ENCODE results near the gene SOD2. TPM values are rescaled to one million over a fixed set of nuclear protein-coding genes. Genes with fewer than 3 reads are reported as not detected.

SOD2 gene
- polyA plus RNA-seq, 1 donor from 2014 or later, result 137 TPM

- peaks cover 6% of the 10 kb centered on the region for H3K36me3 ChIP-seq (ENCODE audit: insufficient read depth, low read length)
- no peaks in the 10 kb centered on the region for H3K9me3 ChIP-seq (ENCODE audit: low read length)
- no peak overlapping the region for H3K9ac ChIP-seq (ENCODE audit: low read length)
- no peak overlapping the region for H3K27ac ChIP-seq (ENCODE audit: low read length)
- H3K4me3 ChIP-seq (ENCODE audit: low read length), result no peak overlapping the region
- H3K9me2 ChIP-seq (ENCODE audit: insufficient read depth, low read length), result no peaks in the 10 kb centered on the region
- H3K4me2 ChIP-seq (ENCODE audit: low read length), result no peak overlapping the region
- H3K79me2 ChIP-seq (replicated peaks; ENCODE audit: insufficient read depth, low read length), result peaks cover 11% of the 10 kb centered on the region
- TF ChIP-seq MXI1 (conservative IDR thresholded peaks at IDR 0.05; ENCODE audit: poor library complexity, severe bottlenecking) (no peak), REST (IDR thresholded peaks at IDR 0.05; ENCODE audit: borderline replicate concordance) (no peak), POLR2AphosphoS5 (IDR thresholded peaks at IDR 0.05) (no peak), EP300 (conservative IDR thresholded peaks at IDR 0.05; ENCODE audit: poor library complexity, severe bottlenecking) (no peak), TAF1 (IDR thresholded peaks at IDR 0.05; ENCODE audit: low read depth) (no peak), SMC3 (conservative IDR thresholded peaks at IDR 0.05; ENCODE audit: poor library complexity) (no peak)
- TF ChIP-seq, protein P1, sequence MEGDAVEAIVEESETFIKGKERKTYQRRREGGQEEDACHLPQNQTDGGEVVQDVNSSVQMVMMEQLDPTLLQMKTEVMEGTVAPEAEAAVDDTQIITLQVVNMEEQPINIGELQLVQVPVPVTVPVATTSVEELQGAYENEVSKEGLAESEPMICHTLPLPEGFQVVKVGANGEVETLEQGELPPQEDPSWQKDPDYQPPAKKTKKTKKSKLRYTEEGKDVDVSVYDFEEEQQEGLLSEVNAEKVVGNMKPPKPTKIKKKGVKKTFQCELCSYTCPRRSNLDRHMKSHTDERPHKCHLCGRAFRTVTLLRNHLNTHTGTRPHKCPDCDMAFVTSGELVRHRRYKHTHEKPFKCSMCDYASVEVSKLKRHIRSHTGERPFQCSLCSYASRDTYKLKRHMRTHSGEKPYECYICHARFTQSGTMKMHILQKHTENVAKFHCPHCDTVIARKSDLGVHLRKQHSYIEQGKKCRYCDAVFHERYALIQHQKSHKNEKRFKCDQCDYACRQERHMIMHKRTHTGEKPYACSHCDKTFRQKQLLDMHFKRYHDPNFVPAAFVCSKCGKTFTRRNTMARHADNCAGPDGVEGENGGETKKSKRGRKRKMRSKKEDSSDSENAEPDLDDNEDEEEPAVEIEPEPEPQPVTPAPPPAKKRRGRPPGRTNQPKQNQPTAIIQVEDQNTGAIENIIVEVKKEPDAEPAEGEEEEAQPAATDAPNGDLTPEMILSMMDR (IDR thresholded peaks at IDR 0.05; ENCODE audit: poor library complexity, severe bottlenecking), result no peak
- H3K27me3 ChIP-seq (ENCODE audit: insufficient read depth, low read depth, low read length), result no peaks in the 10 kb centered on the region
- H3F3A ChIP-seq (ENCODE audit: insufficient read depth, low read length, poor library complexity, severe bottlenecking), result no peaks in the 10 kb centered on the region
- H2AFZ ChIP-seq (ENCODE audit: low read depth, low read length), result no peak overlapping the region
- H4K20me1 ChIP-seq (ENCODE audit: insufficient read depth), result no peaks in the 10 kb centered on the region
Measured at GRCh38 chr6:159684013-159684304, 9.1 kb downstream of the SOD2 start.

GRCh38 chr6:159682810-159683209, 10.2 kb downstream of the SOD2 start:
- no peaks in the 10 kb centered on the region for H4K20me1 ChIP-seq (ENCODE audit: insufficient read depth)
- H3K9ac ChIP-seq (ENCODE audit: low read length), result no peak overlapping the region
- no peaks in the 10 kb centered on the region for H3F3A ChIP-seq (ENCODE audit: insufficient read depth, low read length, poor library complexity, severe bottlenecking)
- TF ChIP-seq RAD21 (conservative IDR thresholded peaks at IDR 0.05), result no peak
- no peak for TF ChIP-seq EZH2 (IDR thresholded peaks at IDR 0.05; ENCODE audit: borderline replicate concordance, insufficient read depth, low read length, poor library complexity, severe bottlenecking)
- H3K4me3 ChIP-seq (ENCODE audit: low read length), result no peak overlapping the region
- H3K9me2 ChIP-seq (ENCODE audit: insufficient read depth, low read length), result no peaks in the 10 kb centered on the region
- no peaks in the 10 kb centered on the region for H3K27me3 ChIP-seq (ENCODE audit: insufficient read depth, low read depth, low read length)
- no peaks in the 10 kb centered on the region for H3K79me2 ChIP-seq (replicated peaks; ENCODE audit: insufficient read depth, low read length)
- H3K9me3 ChIP-seq (ENCODE audit: low read length), result no peaks in the 10 kb centered on the region
- H2AFZ ChIP-seq (ENCODE audit: low read depth, low read length), result no peak overlapping the region
- H3K27ac ChIP-seq (ENCODE audit: low read length), result no peak overlapping the region
- H3K4me2 ChIP-seq (ENCODE audit: low read length), result no peak overlapping the region
- peaks cover 6% of the 10 kb centered on the region for H3K36me3 ChIP-seq (ENCODE audit: insufficient read depth, low read length)

DNA sequence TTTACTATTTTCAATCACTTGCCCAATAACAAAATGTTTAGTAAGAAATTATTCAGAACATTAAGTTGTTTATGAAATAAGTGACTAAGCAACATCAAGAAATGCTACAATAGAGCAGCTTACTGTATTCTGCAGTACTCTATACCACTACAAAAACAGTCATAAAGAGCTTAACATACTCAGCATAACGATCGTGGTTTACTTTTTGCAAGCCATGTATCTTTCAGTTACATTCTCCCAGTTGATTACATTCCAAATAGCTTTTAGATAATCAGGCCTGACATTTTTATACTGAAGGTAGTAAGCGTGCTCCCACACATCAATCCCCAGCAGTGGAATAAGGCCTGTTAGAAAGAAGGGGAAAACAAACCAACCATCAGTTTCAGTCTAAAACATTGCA, 10.7 kb downstream of the SOD2 start:
- no peak for TF ChIP-seq RAD21 (conservative IDR thresholded peaks at IDR 0.05)
- TF ChIP-seq EZH2 (IDR thresholded peaks at IDR 0.05; ENCODE audit: borderline replicate concordance, insufficient read depth, low read length, poor library complexity, severe bottlenecking), result no peak
- no peak for TF ChIP-seq TAF1 (IDR thresholded peaks at IDR 0.05; ENCODE audit: low read depth)
- no peak for TF ChIP-seq REST (IDR thresholded peaks at IDR 0.05; ENCODE audit: borderline replicate concordance)
- TF ChIP-seq, protein P1 (IDR thresholded peaks at IDR 0.05; ENCODE audit: poor library complexity, severe bottlenecking), result no peak
- TF ChIP-seq SMC3 (conservative IDR thresholded peaks at IDR 0.05; ENCODE audit: poor library complexity), result no peak
- TF ChIP-seq MXI1 (conservative IDR thresholded peaks at IDR 0.05; ENCODE audit: poor library complexity, severe bottlenecking), result no peak
- no peak for TF ChIP-seq POLR2AphosphoS5 (IDR thresholded peaks at IDR 0.05)
- TF ChIP-seq EP300 (conservative IDR thresholded peaks at IDR 0.05; ENCODE audit: poor library complexity, severe bottlenecking), result no peak
- Histone ChIP-seq H3F3A (ENCODE audit: insufficient read depth, low read length, poor library complexity, severe bottlenecking) (no peaks in the 10 kb centered on the region), H3K36me3 (ENCODE audit: insufficient read depth, low read length) (peaks cover 6% of the 10 kb centered on the region), H3K27me3 (ENCODE audit: insufficient read depth, low read depth, low read length) (no peaks in the 10 kb centered on the region), H3K4me3 (ENCODE audit: low read length) (no peak overlapping the region), H3K27ac (ENCODE audit: low read length) (no peak overlapping the region), H3K9ac (ENCODE audit: low read length) (no peak overlapping the region), H4K20me1 (ENCODE audit: insufficient read depth) (no peaks in the 10 kb centered on the region), H3K9me3 (ENCODE audit: low read length) (no peaks in the 10 kb centered on the region), H2AFZ (ENCODE audit: low read depth, low read length) (no peak overlapping the region), H3K4me2 (ENCODE audit: low read length) (no peak overlapping the region), H3K9me2 (ENCODE audit: insufficient read depth, low read length) (no peaks in the 10 kb centered on the region), H3K79me2 (replicated peaks; ENCODE audit: insufficient read depth, low read length) (no peaks in the 10 kb centered on the region)

Data from neural cell (in vitro differentiated cells).